GM12878 (cell line): ENCODE measurements around the gene GRIN2D. TPM values are rescaled to one million over a fixed set of nuclear protein-coding genes. Genes with fewer than 3 reads are reported as not detected.

Source experiments
- ATAC-seq: fragments of 200-7000 bp; cut with Tn5 transposase; 3 replicates; pipeline ENCODE4 v1.9.1; 2020; ENCODE audit warnings: mild to moderate bottlenecking, moderate library complexity
- BruUV-seq: library from RNA; stranded (reverse); fragments of 400-500 nt; replicated peaks from 2 replicates; lab custom pipeline; 2021; lab: Mats Ljungman, UMichigan
- CTCF ChIA-PET: fragments of 300-600 bp; sonication (Branson Sonifier 250); formaldehyde crosslinking; extraction: SDS; loops from one replicate; lab custom pipeline; 2021; ENCODE audit warnings: inconsistent platforms; lab: Yijun Ruan, JAX
- POLR2A ChIA-PET: fragments of 350-600 bp; formaldehyde crosslinking; extraction: SDS; loops from one replicate; lab custom pipeline; 2021; ENCODE audit warnings: inconsistent platforms; lab: Charles Lee
- RAD21 ChIA-PET: fragments of 300-600 bp; sonication (Branson Sonifier 250); formaldehyde crosslinking; loops from one replicate; lab custom pipeline; 2023; ENCODE audit warnings: antibody characterized with exemption; ENCODE audit not compliant: unreplicated experiment; lab: Charles Lee
- SMC1A ChIA-PET: fragments of 300-600 bp; sonication (Branson Sonifier 250); formaldehyde crosslinking; loops from one replicate; lab custom pipeline; 2023; ENCODE audit not compliant: unreplicated experiment, uncharacterized antibody; lab: Charles Lee
- DNase-seq: peaks from one replicate; pipeline ENCODE4 v3.0.0-alpha.2; 2011; ENCODE audit warnings: low read depth, low spot score
- FAIRE-seq: peaks from 3 replicates; lab custom pipeline; 2011; peaks lifted over from hg19 to GRCh38; lab: Jason Lieb, UNC
- H2AFZ ChIP-seq: 2 replicates; pipeline ENCODE4 v1.6.0; 2011; ENCODE audit warnings: low read depth, low read length, control low read depth; ENCODE audit not compliant: control insufficient read depth
- H3K27ac ChIP-seq: 2 replicates; pipeline ENCODE4 v1.5.1; 2011; ENCODE audit warnings: control low read depth; ENCODE audit not compliant: control insufficient read depth, insufficient read depth
- H3K27me3 ChIP-seq, 2 experiments: replicated peaks in 1 of 2; 2 replicates each; pipeline versions ENCODE4 v1.6.0 to v1.6.1; 2011; ENCODE audit warnings: low read length in 1 of 2; ENCODE audit not compliant: control insufficient read depth in 2 of 2, insufficient read depth in 2 of 2
- H3K36me3 ChIP-seq, 2 experiments: 2 replicates each; pipeline ENCODE4 v1.5.1; 2011; ENCODE audit warnings: low read length in 1 of 2; ENCODE audit not compliant: control insufficient read depth in 2 of 2, insufficient read depth in 2 of 2
- H3K4me1 ChIP-seq: 2 replicates; pipeline ENCODE4 v1.6.1; 2011; ENCODE audit warnings: mild to moderate bottlenecking, low read length, moderate library complexity, mixed read lengths; ENCODE audit not compliant: control insufficient read depth, insufficient read depth
- H3K4me2 ChIP-seq: 2 replicates; pipeline ENCODE4 v1.6.0; 2011; ENCODE audit warnings: control low read depth; ENCODE audit not compliant: control insufficient read depth, insufficient read depth
- H3K4me3 ChIP-seq: fragments of 200-600 bp; sonication (generic); 2 replicates; pipeline ENCODE4 v1.5.1; 2016
- H3K79me2 ChIP-seq: 2 replicates; pipeline ENCODE4 v1.6.0; 2011; ENCODE audit warnings: low read length; ENCODE audit not compliant: control insufficient read depth, insufficient read depth
- H3K9ac ChIP-seq: 2 replicates; pipeline ENCODE4 v1.8.0; 2011; ENCODE audit warnings: low read length, control low read depth, mixed read lengths; ENCODE audit not compliant: control insufficient read depth, insufficient read depth
- H3K9me3 ChIP-seq: replicated peaks from 3 replicates; pipeline ENCODE4 v1.5.1; 2011; ENCODE audit warnings: mild to moderate bottlenecking, low read length; ENCODE audit not compliant: control insufficient read depth, insufficient read depth
- H4K20me1 ChIP-seq: 2 replicates; pipeline ENCODE4 v1.6.0; 2011; ENCODE audit not compliant: control insufficient read depth, insufficient read depth
- BCL11A ChIP-seq: IDR thresholded peaks from 2 replicates; pipeline ENCODE4 v1.6.1; 2011; ENCODE audit warnings: low read depth, low read length
- EZH2 ChIP-seq: IDR thresholded peaks from 2 replicates; pipeline ENCODE4 v1.6.1; 2012; ENCODE audit warnings: low read depth, mild to moderate bottlenecking, control low read depth, inconsistent platforms, low read length, borderline replicate concordance; ENCODE audit not compliant: control insufficient read depth
- GABPA ChIP-seq: IDR thresholded peaks from 2 replicates; pipeline ENCODE4 v1.6.1; 2014; ENCODE audit warnings: antibody characterized with exemption, low read depth, mild to moderate bottlenecking, inconsistent platforms
- KLF5 ChIP-seq: fragments of 450-650 bp; IDR thresholded peaks from 2 replicates; pipeline ENCODE4 v1.6.1; 2014; ENCODE audit warnings: mild to moderate bottlenecking; ENCODE audit not compliant: partially characterized antibody
- MTA3 ChIP-seq: IDR thresholded peaks from 2 replicates; pipeline ENCODE4 v1.6.1; 2012; ENCODE audit warnings: low read length, inconsistent platforms, borderline replicate concordance
- MYB ChIP-seq: fragments of 150-350 bp; IDR thresholded peaks from 2 replicates; pipeline ENCODE4 v1.6.1; 2014; ENCODE audit warnings: mild to moderate bottlenecking, low read depth, low read length, borderline replicate concordance
- ZNF384 ChIP-seq: IDR thresholded peaks from 2 replicates; pipeline ENCODE4 v1.6.1; 2012; ENCODE audit warnings: low read depth, mild to moderate bottlenecking, low read length, improper control_type of control experiment, borderline replicate concordance
- WGBS: methylation state at CpG from one replicate; pipeline ENCODE4 v1.1.6; 2016; ENCODE audit warnings: low lambda C conversion rate; ENCODE audit not compliant: insufficient replicate concordance, insufficient coverage; ENCODE audit errors: missing lambda C conversion rate; 5-methylcytosine and 5-hydroxymethylcytosine counted together
- in situ Hi-C: fragments of 300-500 bp; cut with MboI; formaldehyde crosslinking; loops from 9 replicates; pipeline ENCODE4 v1.14.3; 2018; ENCODE audit warnings: mixed read lengths
- intact Hi-C: fragments of 100-400 bp; cut with micrococcal nuclease; formaldehyde crosslinking; loops from one replicate; pipeline ENCODE4 v1.14.2; 2022; ENCODE audit not compliant: unreplicated experiment
- polyA plus RNA-seq, 11 experiments: library from polyadenylated mRNA; depleted of rRNA in 4 of 11; unstranded in 6 of 11; stranded (reverse) in 5 of 11; fragments of >200 nt; fragmentation: Nextera tagmentation in 4 of 11; fragmentation: Illumina TruSeq in 1 of 11; extraction: Ambion mirVana in 4 of 11; extraction: Trizol in 1 of 11; gene quantifications; 1 replicate in 1 of 11; 2 replicates in 10 of 11; pipeline versions ENCODE4 v1.2.1 to v1.2.3, GENCODE V29; 2011 to 2016; ENCODE audit warnings: inconsistent platforms in 2 of 11, missing spikeins in 2 of 11, low read depth in 1 of 11
- total RNA-seq, 4 experiments: library from RNA; depleted of rRNA in 3 of 4; stranded (reverse); fragments of >200 nt in 3 of 4; fragmentation: Illumina TruSeq in 1 of 4; extraction: Trizol in 1 of 4; gene quantifications; 2 replicates each; pipeline versions ENCODE4 v1.2.1 to v1.2.3, GENCODE V29; 2013 to 2021
- TF ChIP-seq, protein P1 (sequence below): IDR thresholded peaks from 2 replicates; pipeline ENCODE4 v1.6.1; 2012; ENCODE audit warnings: low read length, inconsistent platforms

Gene GRIN2D
- total and polyA plus RNA-seq, 10 of the 15 experiments (the other 5 are each of a cell fraction or from before 2014, with no cell fraction given), result 0.03 to 0.38 (median 0.04) TPM; not detected in 3

DNA sequence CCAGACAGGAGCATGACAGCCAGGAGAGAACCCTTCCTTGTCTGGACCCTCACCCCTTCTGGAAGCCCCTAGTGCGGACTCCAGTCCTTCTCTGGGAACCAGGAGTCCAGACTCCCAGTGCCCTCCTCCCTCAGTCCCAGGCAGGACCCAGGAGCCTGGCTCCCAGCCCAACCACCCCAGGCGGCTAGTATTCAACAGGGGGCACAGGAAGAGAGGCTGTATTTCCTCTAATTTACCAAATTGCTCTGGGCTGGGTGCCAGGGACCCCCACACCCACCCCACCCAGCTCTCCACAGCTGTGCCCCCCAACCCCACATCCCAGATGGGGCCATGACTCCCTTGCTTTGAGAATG lies 3.3 kb downstream of the GRIN2D start:
- in situ Hi-C loops (no loop called here), intact Hi-C loops (no loop called here)
- Histone ChIP-seq H3K27ac (no peak overlapping the region), H3K79me2 (no peaks in the 10 kb centered on the region), H4K20me1 (no peaks in the 10 kb centered on the region), H3K9ac (no peak overlapping the region), H3K4me2 (no peak overlapping the region), H3K4me3 (no peak overlapping the region), H3K4me1 (peaks cover 8% of the 10 kb centered on the region; the same call in 1 of the 2 replicates), H3K27me3 (peaks cover 13 to 16% of the 10 kb centered on the region in 2 experiments), H3K9me3 (no peaks in the 10 kb centered on the region), H2AFZ (no peak overlapping the region), H3K36me3 (no peaks in the 10 kb centered on the region)
- DNase-seq, result no peak
- no peak for TF ChIP-seq GABPA
- no peak for TF ChIP-seq EZH2
- no peak for TF ChIP-seq MTA3
- no peak for TF ChIP-seq KLF5
- no peak for TF ChIP-seq BCL11A
- TF ChIP-seq ZNF384, result no peak
- TF ChIP-seq, protein P1, sequence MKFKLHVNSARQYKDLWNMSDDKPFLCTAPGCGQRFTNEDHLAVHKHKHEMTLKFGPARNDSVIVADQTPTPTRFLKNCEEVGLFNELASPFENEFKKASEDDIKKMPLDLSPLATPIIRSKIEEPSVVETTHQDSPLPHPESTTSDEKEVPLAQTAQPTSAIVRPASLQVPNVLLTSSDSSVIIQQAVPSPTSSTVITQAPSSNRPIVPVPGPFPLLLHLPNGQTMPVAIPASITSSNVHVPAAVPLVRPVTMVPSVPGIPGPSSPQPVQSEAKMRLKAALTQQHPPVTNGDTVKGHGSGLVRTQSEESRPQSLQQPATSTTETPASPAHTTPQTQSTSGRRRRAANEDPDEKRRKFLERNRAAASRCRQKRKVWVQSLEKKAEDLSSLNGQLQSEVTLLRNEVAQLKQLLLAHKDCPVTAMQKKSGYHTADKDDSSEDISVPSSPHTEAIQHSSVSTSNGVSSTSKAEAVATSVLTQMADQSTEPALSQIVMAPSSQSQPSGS, result no peak
- TF ChIP-seq MYB, result no peak
- WGBS, result 24% methylated on average over 2 of the region's 2 CpGs
- ChIA-PET RAD21 (no interaction called here), SMC1A (no interaction called here), CTCF (no interaction called here), POLR2A (no interaction called here)
- no TSS peak for BruUV-seq
- no peak for ATAC-seq
- no peak for FAIRE-seq
